ENCODE measurements around the gene RNF180. TPM values are rescaled to one million over a fixed set of nuclear protein-coding genes. Genes with fewer than 3 reads are reported as not detected.
"Not testable (repeated sequence)": the region's sequence is repeated elsewhere in the genome, so short reads cannot be mapped to it uniquely, and the experiment has no call there.

RNF180 gene
- total RNA-seq, 2 experiments from 2014 or later: not detected

- no peaks in the 10 kb centered on the region for H3K4me1 Mint-ChIP-seq (ENCODE audit: low read depth)
- H3K27ac Mint-ChIP-seq: no peak overlapping the region
- H3K27me3 Mint-ChIP-seq: no peaks in the 10 kb centered on the region
- H3K9me3 ChIP-seq (ENCODE audit: control insufficient read depth in 1 of 2, insufficient read depth in 1 of 2, low read length in 2 of 2): peaks cover 0 to 12% of the 10 kb centered on the region in 2 experiments
- no peaks in the 10 kb centered on the region for H3K36me3 ChIP-seq (ENCODE audit: insufficient read depth, low read length)
- no peak for TF ChIP-seq CTCF (IDR thresholded peaks at IDR 0.05)
- ATAC-seq (ENCODE audit: poor library complexity) (no peak), DNase-seq (no peak)
- no peaks in the 10 kb centered on the region for H3K27me3 ChIP-seq (ENCODE audit: control insufficient read depth in 1 of 2, insufficient read depth in 2 of 2, low read length in 2 of 2)
- H3K4me1 ChIP-seq (ENCODE audit: insufficient read depth, low read length): no peaks in the 10 kb centered on the region
- intact Hi-C loops (cut with DNase I, micrococcal nuclease): no loop called here
- H3K36me3 Mint-ChIP-seq (ENCODE audit: low read depth): no peaks in the 10 kb centered on the region
- H3K27ac ChIP-seq (ENCODE audit: low read depth in 1 of 2, low read length in 2 of 2): no peak overlapping the region
- CTCF ChIA-PET: no interaction called here
- no peak overlapping the region for H3K4me3 Mint-ChIP-seq
- H3K4me3 ChIP-seq (ENCODE audit: low read length): no peak overlapping the region
- peaks cover 15% of the 10 kb centered on the region for H3K9me3 Mint-ChIP-seq
- POLR2A ChIA-PET: no interaction called here
Observed at GRCh38 chr5:64285188-64286130, 119.8 kb downstream of the RNF180 start.

GRCh38 chr5:64286381-64286780, 120.7 kb downstream of the RNF180 start:
- no peaks in the 10 kb centered on the region for H3K4me1 Mint-ChIP-seq (ENCODE audit: low read depth)
- H3K4me3 Mint-ChIP-seq: no peak overlapping the region
- H3K27ac ChIP-seq (ENCODE audit: low read depth in 1 of 2, low read length in 2 of 2): no peak overlapping the region
- H3K27me3 Mint-ChIP-seq: no peaks in the 10 kb centered on the region
- no peak overlapping the region for H3K27ac Mint-ChIP-seq
- no peaks in the 10 kb centered on the region for H3K36me3 Mint-ChIP-seq (ENCODE audit: low read depth)
- H3K4me3 ChIP-seq (ENCODE audit: low read length): no peak overlapping the region
- no peaks in the 10 kb centered on the region for H3K36me3 ChIP-seq (ENCODE audit: insufficient read depth, low read length)
- DNase-seq: no peak
- ChIA-PET POLR2A (no interaction called here), CTCF (no interaction called here)
- H3K27me3 ChIP-seq (ENCODE audit: control insufficient read depth in 1 of 2, insufficient read depth in 2 of 2, low read length in 2 of 2): no peaks in the 10 kb centered on the region
- no peak for ATAC-seq (ENCODE audit: poor library complexity)
- intact Hi-C loops (cut with DNase I, micrococcal nuclease): no loop called here
- H3K9me3 Mint-ChIP-seq: peaks cover 15% of the 10 kb centered on the region
- TF ChIP-seq CTCF (IDR thresholded peaks at IDR 0.05): no peak
- no peaks in the 10 kb centered on the region for H3K4me1 ChIP-seq (ENCODE audit: insufficient read depth, low read length)
- peaks cover 0 to 12% of the 10 kb centered on the region in 2 experiments for H3K9me3 ChIP-seq (ENCODE audit: control insufficient read depth in 1 of 2, insufficient read depth in 1 of 2, low read length in 2 of 2)

GRCh38 chr5:64288496-64288895, 122.9 kb downstream of the RNF180 start:
- H3K4me3 ChIP-seq (ENCODE audit: low read length); POLR2A ChIA-PET; H3K4me1 ChIP-seq (ENCODE audit: insufficient read depth, low read length); H3K27me3 Mint-ChIP-seq; H3K27ac ChIP-seq (ENCODE audit: low read depth in 1 of 2, low read length in 2 of 2); CTCF ChIA-PET; DNase-seq; intact Hi-C loops (cut with DNase I, micrococcal nuclease); H3K9me3 Mint-ChIP-seq; H3K27me3 ChIP-seq (ENCODE audit: control insufficient read depth in 1 of 2, insufficient read depth in 2 of 2, low read length in 2 of 2); H3K4me1 Mint-ChIP-seq (ENCODE audit: low read depth); H3K36me3 ChIP-seq (ENCODE audit: insufficient read depth, low read length); H3K36me3 Mint-ChIP-seq (ENCODE audit: low read depth); H3K27ac Mint-ChIP-seq; H3K4me3 Mint-ChIP-seq; ATAC-seq (ENCODE audit: poor library complexity): not testable (repeated sequence)
- H3K9me3 ChIP-seq (ENCODE audit: control insufficient read depth in 1 of 2, insufficient read depth in 1 of 2, low read length in 2 of 2): peaks cover 0 to 22% of the 10 kb centered on the region in 2 experiments

All from CD4-positive, alpha-beta T cell (primary cell).